B cell (primary cell): ENCODE data around the gene CD274.

Experiments used
- CTCF ChIP-seq: fragments of 200-600 bp; IDR thresholded peaks from one replicate; pipeline ENCODE4 v1.8.0; 2022; ENCODE audit warnings: antibody characterized with exemption, mild to moderate bottlenecking
- EZH2 ChIP-seq: IDR thresholded peaks from 2 replicates; pipeline ENCODE4 v1.6.1; 2012; ENCODE audit warnings: borderline replicate concordance, low read depth, mild to moderate bottlenecking, moderate library complexity, low read length; ENCODE audit not compliant: insufficient read depth, poor library complexity, severe bottlenecking

DNA sequence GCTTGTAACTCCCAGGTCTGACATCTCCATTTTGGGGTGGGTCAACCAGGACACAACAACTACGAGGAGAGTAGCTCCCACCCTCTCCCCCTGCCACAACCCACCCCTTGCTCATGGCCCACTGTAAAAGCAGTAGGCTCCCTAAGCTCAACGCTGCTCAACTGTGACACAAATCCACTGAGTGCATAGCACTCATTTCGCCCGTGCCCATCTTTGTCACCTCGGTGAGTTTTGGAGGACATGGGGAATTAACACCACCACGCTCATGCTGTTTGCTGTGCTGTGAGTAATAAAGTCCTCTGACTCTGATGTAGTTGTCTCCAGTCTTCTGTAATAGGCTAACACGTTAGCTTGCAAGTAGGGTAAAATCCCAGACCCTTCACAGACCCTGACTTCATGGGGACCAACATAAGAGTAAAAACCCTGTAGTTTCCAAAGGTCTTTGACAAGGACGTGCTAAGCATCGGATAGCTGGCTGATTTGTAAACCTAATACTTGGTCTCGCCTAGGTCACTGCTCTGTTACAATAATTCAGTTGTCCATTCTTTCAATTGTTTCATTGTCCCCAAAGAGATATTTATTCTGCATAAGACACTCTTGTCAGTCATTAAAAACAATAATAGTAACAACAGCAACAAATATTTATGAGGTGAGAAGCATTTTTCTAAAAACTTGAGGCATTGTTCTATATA, 20.3 kb upstream of the CD274 start:
- TF ChIP-seq EZH2 (no peak), CTCF (no peak)
